PFSK-1 (cell line): Measurements from ENCODE around the gene INTS2.

ENCODE experiments used
- FOXP2 ChIP-seq: optimal IDR thresholded peaks from 2 replicates; pipeline ENCODE3; 2011; ENCODE audit warnings: borderline replicate concordance, control low read depth, inconsistent platforms; ENCODE audit not compliant: insufficient read depth; ENCODE audit errors: extremely low read length, extremely low read depth
- POLR2AphosphoS5 ChIP-seq: IDR thresholded peaks from 2 replicates; pipeline ENCODE4 v1.6.1; 2012; ENCODE audit warnings: low read depth, mild to moderate bottlenecking, control low read depth, low read length, moderate library complexity
- REST ChIP-seq, 2 experiments: IDR thresholded peaks; 2 replicates each; pipeline versions ENCODE4 v1.6.1 to v1.8.0; 2011 to 2012; ENCODE audit warnings: low read depth in 2 of 2, low read length in 2 of 2, control low read depth in 1 of 2, inconsistent platforms in 1 of 2, mild to moderate bottlenecking in 1 of 2, moderate library complexity in 1 of 2; ENCODE audit not compliant: insufficient read depth in 1 of 2
- SIN3A ChIP-seq: IDR thresholded peaks from 2 replicates; pipeline ENCODE4 v1.6.1; 2012; ENCODE audit warnings: mild to moderate bottlenecking, low read length, moderate library complexity, borderline replicate concordance; ENCODE audit not compliant: insufficient read depth
- TAF1 ChIP-seq: IDR thresholded peaks from 2 replicates; pipeline ENCODE4 v1.6.1; 2012; ENCODE audit warnings: low read length, control low read depth, borderline replicate concordance; ENCODE audit not compliant: insufficient read depth

The INTS2 gene

GRCh38 chr17:61895391-61895790, 32.4 kb downstream of the INTS2 start:
- no peak for TF ChIP-seq TAF1
- TF ChIP-seq POLR2AphosphoS5: no peak
- TF ChIP-seq REST (IDR thresholded peaks at IDR 0.05; ENCODE audit: insufficient read depth in 1 of 2, low read depth in 2 of 2, low read length in 2 of 2): no peak
- no peak for TF ChIP-seq FOXP2
- TF ChIP-seq SIN3A: no peak

- TF ChIP-seq TAF1 (no peak), POLR2AphosphoS5 (no peak), REST (IDR thresholded peaks at IDR 0.05; ENCODE audit: insufficient read depth in 1 of 2, low read depth in 2 of 2, low read length in 2 of 2) (no peak)
Measured at GRCh38 chr17:61884864-61885263, 42.9 kb downstream of the INTS2 start.

GRCh38 chr17:61880589-61881102, 47.1 kb downstream of the INTS2 start:
- no peak for TF ChIP-seq POLR2AphosphoS5
- no peak for TF ChIP-seq TAF1

GRCh38 chr17:61878984-61879612, 48.7 kb downstream of the INTS2 start:
- TF ChIP-seq FOXP2: no peak

GRCh38 chr17:61878520-61878919, 49.3 kb downstream of the INTS2 start:
- TF ChIP-seq SIN3A (no peak), TAF1 (no peak), FOXP2 (no peak), REST (IDR thresholded peaks at IDR 0.05; ENCODE audit: insufficient read depth in 1 of 2, low read depth in 2 of 2, low read length in 2 of 2) (no peak)

- TF ChIP-seq FOXP2 (no peak), TAF1 (no peak), REST (IDR thresholded peaks at IDR 0.05; ENCODE audit: insufficient read depth in 1 of 2, low read depth in 2 of 2, low read length in 2 of 2) (no peak)
Measured at GRCh38 chr17:61877837-61878236, 49.9 kb downstream of the INTS2 start.
